GM10266 (cell line): ENCODE results near the gene LPAR5.

ENCODE experiments used
- DNase-seq: peaks from one replicate; pipeline ENCODE4 v3.0.0; 2012; ENCODE audit errors: extremely low spot score
- CTCF ChIP-seq: IDR thresholded peaks from 2 replicates; pipeline ENCODE4 v1.5.1; 2012; ENCODE audit warnings: mild to moderate bottlenecking, low read depth; ENCODE audit not compliant: control insufficient read depth, insufficient read depth; ENCODE audit errors: missing control alignments

LPAR5 gene

GRCh38 chr12:6638305-6638704 lies 2.5 kb upstream of the LPAR5 start:
- no peak for TF ChIP-seq CTCF
- no peak for DNase-seq

- no peak for TF ChIP-seq CTCF
- peak; percentile 73 for DNase-seq
Observed at GRCh38 chr12:6635375-6635855, 344 bp downstream of the LPAR5 start.

GRCh38 chr12:6632026-6632983 lies 3.5 kb downstream of the LPAR5 start:
- peak; percentile 79 for DNase-seq
- no peak for TF ChIP-seq CTCF

GRCh38 chr12:6631549-6631961 lies 4.2 kb downstream of the LPAR5 start:
- TF ChIP-seq CTCF, result no peak
- no peak for DNase-seq

- DNase-seq, result no peak
- no peak for TF ChIP-seq CTCF
Observed at GRCh38 chr12:6630736-6631135, 5.0 kb downstream of the LPAR5 start.

- DNase-seq, result no peak
- TF ChIP-seq CTCF, result no peak
Observed at GRCh38 chr12:6627616-6628015, 8.1 kb downstream of the LPAR5 start.
